Thymus (tissue), 11 donors: ENCODE results near the gene SFT2D3. TPM values are rescaled to one million over a fixed set of nuclear protein-coding genes. Genes with fewer than 3 reads are reported as not detected.

ENCODE experiments used
- DNase-seq, 9 donors: peaks; one replicate each; pipeline ENCODE4 v3.0.0-alpha.2; 2013; ENCODE audit warnings: low spot score in 9 of 9, low read depth in 6 of 9, missing footprints in 1 of 9
- H3K27ac ChIP-seq, 2 donors: one replicate each; pipeline ENCODE4 v1.5.1; 2013; ENCODE audit warnings: control low read depth in 1 of 2, low read depth in 1 of 2, low read length in 1 of 2, mild to moderate bottlenecking in 1 of 2, moderate library complexity in 1 of 2
- H3K27me3 ChIP-seq, 2 donors: one replicate each; pipeline ENCODE4 v1.5.1; 2013; ENCODE audit warnings: low read length in 1 of 2; ENCODE audit not compliant: control insufficient read depth in 2 of 2, insufficient read depth in 1 of 2
- H3K36me3 ChIP-seq, 2 donors: one replicate each; pipeline ENCODE4 v1.5.1; 2013; ENCODE audit warnings: low read length in 1 of 2, mild to moderate bottlenecking in 1 of 2, moderate library complexity in 1 of 2; ENCODE audit not compliant: control insufficient read depth in 2 of 2, insufficient read depth in 2 of 2
- H3K4me1 ChIP-seq, 2 donors: one replicate each; pipeline ENCODE4 v1.5.1; 2013; ENCODE audit warnings: low read length in 2 of 2; ENCODE audit not compliant: control insufficient read depth in 2 of 2, insufficient read depth in 2 of 2
- H3K4me3 ChIP-seq, 2 donors: one replicate each; pipeline ENCODE4 v1.5.1; 2013; ENCODE audit warnings: low read length in 2 of 2, control low read depth in 1 of 2, mild to moderate bottlenecking in 1 of 2
- H3K9me3 ChIP-seq, 2 donors: one replicate each; pipeline ENCODE4 v1.5.1; 2013; ENCODE audit warnings: low read length in 1 of 2, mild to moderate bottlenecking in 1 of 2; ENCODE audit not compliant: control insufficient read depth in 2 of 2, insufficient read depth in 1 of 2
- WGBS: extraction: QIAGEN DNeasy Blood & Tissue Kit; methylation state at CpG from one replicate; pipeline ENCODE4 v1.1.7; 2013; 5-methylcytosine and 5-hydroxymethylcytosine counted together
- polyA plus RNA-seq: library from polyadenylated mRNA; stranded (reverse); fragments of 200-250 nt; gene quantifications from one replicate; pipeline ENCODE4 v1.2.3, GENCODE V29; 2013
- total RNA-seq: library from RNA; stranded (reverse); fragments of 120-200 nt; gene quantifications from one replicate; pipeline ENCODE4 v1.2.4, GENCODE V29; 2013
- donor health status: healthy.

Gene SFT2D3
- total and polyA plus RNA-seq, 2 donors = 7.3 to 8.8 TPM

- peak overlapping the region; percentile 80 to 99 for H3K27ac ChIP-seq
- peaks cover 14 to 19% of the 10 kb centered on the region in 2 donors for H3K4me1 ChIP-seq
- peaks cover 19 to 40% of the 10 kb centered on the region in 2 donors for H3K36me3 ChIP-seq
- peak overlapping the region; percentile 47 to 94 for H3K4me3 ChIP-seq
- 70% methylated on average over 19 of the region's 19 CpGs for WGBS
- DNase-seq = no peak
- no peaks in the 10 kb centered on the region for H3K9me3 ChIP-seq
- no peaks in the 10 kb centered on the region for H3K27me3 ChIP-seq
Observed at GRCh38 chr2:127702395-127703009, 1.2 kb downstream of the SFT2D3 start.

GRCh38 chr2:127703282-127703681, 2.0 kb downstream of the SFT2D3 start:
- Histone ChIP-seq H3K4me3 (no peak overlapping the region), H3K27me3 (no peaks in the 10 kb centered on the region), H3K36me3 (peaks cover 26 to 48% of the 10 kb centered on the region in 2 donors), H3K27ac (no peak overlapping the region), H3K4me1 (peaks cover 14 to 22% of the 10 kb centered on the region in 2 donors), H3K9me3 (no peaks in the 10 kb centered on the region)
- no peak for DNase-seq
- 99% methylated on average over 5 of the region's 5 CpGs for WGBS

DNA sequence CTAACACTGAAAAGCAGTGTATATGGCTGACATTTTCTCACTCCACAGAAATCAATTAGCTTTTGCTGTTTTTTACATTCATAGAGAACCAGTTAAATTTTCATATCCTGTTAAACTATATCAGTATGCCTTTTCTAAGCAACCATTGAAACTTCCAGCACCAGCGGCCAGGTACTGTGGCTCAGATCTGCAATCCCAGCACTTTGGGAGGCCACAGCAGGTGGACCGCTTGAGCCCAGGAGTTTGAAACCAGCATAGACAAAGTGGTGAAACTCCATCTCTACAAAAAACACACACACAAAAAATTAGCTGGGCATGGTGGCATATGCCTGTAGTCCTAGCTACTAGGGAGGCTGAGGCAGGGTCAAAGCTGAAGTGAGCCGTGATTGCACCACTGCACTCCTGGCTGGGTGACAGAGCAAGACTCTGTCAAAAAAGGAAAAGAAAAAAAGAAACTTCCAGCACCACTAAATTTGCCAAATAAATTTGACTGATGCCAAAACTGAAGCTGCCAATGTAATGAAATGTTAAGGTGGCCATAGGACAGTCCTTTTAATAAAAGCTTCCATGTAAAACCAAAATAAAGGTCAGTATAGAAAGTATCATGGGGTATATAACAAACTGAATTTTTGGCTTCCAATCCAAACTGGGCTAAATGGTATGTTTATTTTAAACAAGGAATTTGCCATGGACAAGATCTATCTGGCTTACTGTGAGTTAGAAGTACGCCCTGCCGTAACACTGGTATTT, 3.5 kb downstream of the SFT2D3 start:
- DNase-seq = no peak
- Histone ChIP-seq H3K36me3 (peaks cover 41 to 63% of the 10 kb centered on the region in 2 donors), H3K4me1 (peaks cover 14 to 23% of the 10 kb centered on the region in 2 donors), H3K27me3 (no peaks in the 10 kb centered on the region), H3K4me3 (no peak overlapping the region), H3K27ac (no peak overlapping the region), H3K9me3 (no peaks in the 10 kb centered on the region)
- 97% methylated on average over 5 of the region's 5 CpGs for WGBS

- no peak overlapping the region for H3K27ac ChIP-seq
- H3K4me3 ChIP-seq = no peak overlapping the region
- H3K36me3 ChIP-seq = peaks cover 46 to 70% of the 10 kb centered on the region in 2 donors
- DNase-seq = no peak
- WGBS = 96% methylated on average over 5 of the region's 5 CpGs
- no peaks in the 10 kb centered on the region for H3K9me3 ChIP-seq
- peaks cover 13 to 19% of the 10 kb centered on the region in 2 donors for H3K4me1 ChIP-seq
- no peaks in the 10 kb centered on the region for H3K27me3 ChIP-seq
Observed at GRCh38 chr2:127705391-127706065, 4.2 kb downstream of the SFT2D3 start.

GRCh38 chr2:127706215-127706990, 5.1 kb downstream of the SFT2D3 start:
- Histone ChIP-seq H3K9me3 (no peaks in the 10 kb centered on the region), H3K27ac (no peak overlapping the region), H3K36me3 (peaks cover 49 to 73% of the 10 kb centered on the region in 2 donors), H3K4me1 (peaks cover 11 to 17% of the 10 kb centered on the region in 2 donors), H3K4me3 (no peak overlapping the region), H3K27me3 (no peaks in the 10 kb centered on the region)
- DNase-seq = no peak
- 97% methylated on average over 14 of the region's 14 CpGs for WGBS

- no peaks in the 10 kb centered on the region for H3K27me3 ChIP-seq
- peaks cover 5 to 12% of the 10 kb centered on the region in 2 donors for H3K4me1 ChIP-seq
- DNase-seq = no peak
- no peaks in the 10 kb centered on the region for H3K9me3 ChIP-seq
- no peak overlapping the region for H3K4me3 ChIP-seq
- WGBS = 97% methylated on average over 9 of the region's 9 CpGs
- peaks cover 54 to 74% of the 10 kb centered on the region in 2 donors for H3K36me3 ChIP-seq
- H3K27ac ChIP-seq = no peak overlapping the region
Observed at GRCh38 chr2:127707890-127708648, 6.8 kb downstream of the SFT2D3 start.

- H3K4me3 ChIP-seq = no peak overlapping the region
- 98% methylated on average over 13 of the region's 13 CpGs for WGBS
- peaks cover 3 to 4% of the 10 kb centered on the region in 2 donors for H3K4me1 ChIP-seq
- no peak for DNase-seq
- no peaks in the 10 kb centered on the region for H3K9me3 ChIP-seq
- no peaks in the 10 kb centered on the region for H3K27me3 ChIP-seq
- no peak overlapping the region for H3K27ac ChIP-seq
- peaks cover 61 to 77% of the 10 kb centered on the region in 2 donors for H3K36me3 ChIP-seq
Observed at GRCh38 chr2:127709336-127709735, 8.0 kb downstream of the SFT2D3 start.

DNA sequence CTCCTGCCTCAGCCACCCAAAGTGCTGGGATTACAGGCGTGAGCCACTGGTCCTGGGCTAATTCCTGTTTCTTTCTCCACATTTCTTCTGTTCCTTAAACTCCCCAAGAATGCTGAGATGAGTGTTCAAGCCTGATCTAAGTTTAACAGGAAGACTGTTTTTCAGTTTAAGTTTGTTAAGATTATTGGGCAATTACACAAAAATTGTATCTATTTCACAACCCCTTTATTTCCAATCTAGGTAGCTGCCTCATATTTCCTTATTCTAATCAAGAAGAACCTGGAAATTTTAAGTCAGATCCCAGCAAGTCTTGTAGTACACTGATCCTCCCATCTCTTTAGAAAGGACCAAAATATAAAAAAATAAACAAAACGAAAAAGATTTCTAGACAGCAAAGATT, 11.7 kb downstream of the SFT2D3 start:
- peaks cover 0 to 3% of the 10 kb centered on the region in 2 donors for H3K4me1 ChIP-seq
- no peak for DNase-seq
- no peaks in the 10 kb centered on the region for H3K27me3 ChIP-seq
- WGBS = over 99% methylated on average over 2 of the region's 2 CpGs
- H3K4me3 ChIP-seq = no peak overlapping the region
- no peaks in the 10 kb centered on the region for H3K9me3 ChIP-seq
- H3K36me3 ChIP-seq = peaks cover 52 to 58% of the 10 kb centered on the region in 2 donors
- no peak overlapping the region for H3K27ac ChIP-seq
